OCI-LY7 (cell line): ENCODE data around the gene CCDC148.

Experiments used
- CTCF ChIP-seq: fragments of 200-600 bp; sonication (generic); conservative IDR thresholded peaks from 2 replicates; pipeline ENCODE4 v1.5.1; 2014; ENCODE audit warnings: mild to moderate bottlenecking, antibody characterized with exemption, low read length, moderate library complexity, mixed read lengths
- EZH2phosphoT487 ChIP-seq: fragments of 200-600 bp; sonication (generic); IDR thresholded peaks from 2 replicates; pipeline ENCODE4 v1.6.1; 2018; ENCODE audit warnings: low read depth, borderline replicate concordance, mild to moderate bottlenecking, mixed run types, antibody characterized with exemption, low read length, moderate library complexity, mixed read lengths

- TF ChIP-seq CTCF = no peak
- TF ChIP-seq EZH2phosphoT487 = no peak
These were observed 239.0 kb downstream of the CCDC148 start for GRCh38 chr2:158217593-158217992.
